ENCODE results near the gene GRIP2.

Gene GRIP2

DNA sequence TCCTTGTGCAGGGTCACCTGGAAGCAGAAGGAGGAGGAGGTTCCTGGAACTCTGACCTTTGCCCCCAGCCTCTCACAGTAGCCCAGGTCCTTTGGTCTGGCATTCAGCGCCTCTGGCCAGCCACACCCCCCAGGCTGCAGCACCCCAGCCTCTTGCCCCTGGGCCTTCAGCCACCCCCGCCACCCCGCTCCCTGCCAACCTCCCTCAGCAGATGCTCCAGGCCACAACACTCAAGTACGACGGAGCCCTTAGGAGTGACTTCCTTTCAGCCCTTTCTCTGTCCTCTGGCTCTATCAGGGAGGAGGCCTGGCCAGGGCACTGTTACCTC, 45.2 kb downstream of the GRIP2 start:
- no peak overlapping the region for H3K4me3 ChIP-seq (ENCODE audit: low read length)
- no peak overlapping the region for H3K27ac ChIP-seq (ENCODE audit: low read depth, low read length)
- H4K8ac ChIP-seq (ENCODE audit: low read depth, low read length) = no peak overlapping the region
- H3K18ac ChIP-seq (ENCODE audit: low read length) = no peak overlapping the region
- no peaks in the 10 kb centered on the region for H3K79me1 ChIP-seq (ENCODE audit: low read length)
- no peak overlapping the region for H2AK5ac ChIP-seq (ENCODE audit: low read length)
- H2BK120ac ChIP-seq (ENCODE audit: low read depth, low read length) = no peak overlapping the region
- H3K79me2 ChIP-seq (ENCODE audit: control insufficient read depth, insufficient read depth, low read length) = no peaks in the 10 kb centered on the region
- DNase-seq = no peak
- H3K23ac ChIP-seq (ENCODE audit: low read length) = no peak overlapping the region
- H3K9ac ChIP-seq (ENCODE audit: low read length) = no peak overlapping the region
- no peaks in the 10 kb centered on the region for H3K4me1 ChIP-seq (ENCODE audit: control insufficient read depth, low read depth, low read length)
- no peak overlapping the region for H4K5ac ChIP-seq (ENCODE audit: low read length)
- no peak overlapping the region for H2BK5ac ChIP-seq (ENCODE audit: low read length)
- no peak overlapping the region for H2BK15ac ChIP-seq (replicated peaks; ENCODE audit: low read depth)
- no peak overlapping the region for H3K4me2 ChIP-seq (ENCODE audit: low read length)
- no CpG with 5 or more reads among the region's 5 CpGs for WGBS (ENCODE audit: extremely low coverage, insufficient coverage, low lambda C conversion rate)
- H3K56ac ChIP-seq (ENCODE audit: low read length) = no peak overlapping the region
- H3K27me3 ChIP-seq (ENCODE audit: insufficient read depth, low read length, poor library complexity) = no peaks in the 10 kb centered on the region
- no peak overlapping the region for H3K4ac ChIP-seq (ENCODE audit: low read depth, low read length)
- no peaks in the 10 kb centered on the region for H3K36me3 ChIP-seq (ENCODE audit: control insufficient read depth, insufficient read depth, low read length)

- Histone ChIP-seq H3K27ac (ENCODE audit: low read depth, low read length) (no peak overlapping the region), H4K5ac (ENCODE audit: low read length) (no peak overlapping the region), H2BK5ac (ENCODE audit: low read length) (no peak overlapping the region), H3K4ac (ENCODE audit: low read depth, low read length) (no peak overlapping the region), H2AK5ac (ENCODE audit: low read length) (no peak overlapping the region), H3K18ac (ENCODE audit: low read length) (no peak overlapping the region), H2BK120ac (ENCODE audit: low read depth, low read length) (no peak overlapping the region), H3K4me2 (ENCODE audit: low read length) (no peak overlapping the region), H3K9ac (ENCODE audit: low read length) (no peak overlapping the region), H3K79me1 (ENCODE audit: low read length) (no peaks in the 10 kb centered on the region), H3K36me3 (ENCODE audit: control insufficient read depth, insufficient read depth, low read length) (peaks cover 1% of the 10 kb centered on the region), H3K79me2 (ENCODE audit: control insufficient read depth, insufficient read depth, low read length) (no peaks in the 10 kb centered on the region), H3K4me1 (ENCODE audit: control insufficient read depth, low read depth, low read length) (no peaks in the 10 kb centered on the region), H4K8ac (ENCODE audit: low read depth, low read length) (no peak overlapping the region), H3K23ac (ENCODE audit: low read length) (no peak overlapping the region), H3K56ac (ENCODE audit: low read length) (no peak overlapping the region), H3K27me3 (ENCODE audit: insufficient read depth, low read length, poor library complexity) (no peaks in the 10 kb centered on the region), H3K4me3 (ENCODE audit: low read length) (no peak overlapping the region), H2BK15ac (replicated peaks; ENCODE audit: low read depth) (no peak overlapping the region)
- WGBS (ENCODE audit: extremely low coverage, insufficient coverage, low lambda C conversion rate) = no CpG with 5 or more reads among the region's 17 CpGs
- DNase-seq = no peak
Observed at GRCh38 chr3:14494279-14494972, 45.7 kb downstream of the GRIP2 start.

DNA sequence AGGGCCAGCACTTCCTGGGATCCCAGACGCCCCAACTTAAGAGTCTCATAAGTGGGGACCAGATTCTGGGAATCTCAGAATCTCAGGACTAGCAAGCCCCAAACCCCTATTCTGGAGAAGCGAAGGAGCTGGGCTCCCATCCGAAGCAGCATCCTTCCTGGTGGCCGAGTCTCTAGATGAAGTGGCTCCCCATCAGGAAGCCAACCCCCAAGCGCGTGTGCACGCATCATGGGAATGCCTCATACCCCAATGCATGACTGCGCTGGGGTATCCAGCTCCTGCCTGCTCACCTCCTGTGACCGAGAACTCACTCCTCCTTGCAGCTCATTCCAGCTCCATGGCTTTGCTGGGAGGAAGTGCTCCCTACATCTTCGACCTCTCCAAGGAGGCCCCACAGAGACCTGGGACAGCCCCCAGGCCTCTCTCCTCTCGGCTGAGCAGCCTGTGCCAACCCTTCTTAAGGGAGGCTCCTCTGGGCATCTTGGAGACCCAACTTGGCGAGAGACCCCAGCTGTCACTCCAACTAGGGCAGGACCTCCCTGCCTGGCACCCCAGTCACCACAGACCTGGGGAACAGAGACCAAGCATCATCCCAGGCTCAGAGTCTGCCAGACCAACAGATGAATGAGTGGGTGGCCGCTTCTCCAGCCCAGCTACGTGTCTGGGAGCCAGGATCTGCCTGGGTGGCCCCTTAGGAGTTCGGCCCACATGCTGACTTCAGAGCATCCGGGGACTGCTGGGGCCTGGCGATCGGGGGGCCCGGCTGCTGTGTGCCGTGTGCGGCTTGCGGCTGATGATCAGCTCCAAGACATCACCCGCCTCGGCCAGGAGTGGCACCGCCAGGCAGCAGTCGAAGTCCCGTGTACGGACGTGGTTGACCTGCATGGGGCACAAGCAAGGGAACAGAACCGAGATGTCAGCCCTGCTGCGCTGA, 46.9 kb downstream of the GRIP2 start:
- Histone ChIP-seq H3K23ac (ENCODE audit: low read length) (no peak overlapping the region), H3K36me3 (ENCODE audit: control insufficient read depth, insufficient read depth, low read length) (peaks cover 2% of the 10 kb centered on the region), H3K18ac (ENCODE audit: low read length) (no peak overlapping the region), H3K4ac (ENCODE audit: low read depth, low read length) (no peak overlapping the region), H4K5ac (ENCODE audit: low read length) (no peak overlapping the region), H3K56ac (ENCODE audit: low read length) (no peak overlapping the region), H3K27me3 (ENCODE audit: insufficient read depth, low read length, poor library complexity) (no peaks in the 10 kb centered on the region), H3K4me1 (ENCODE audit: control insufficient read depth, low read depth, low read length) (no peaks in the 10 kb centered on the region), H2BK120ac (ENCODE audit: low read depth, low read length) (no peak overlapping the region), H2AK5ac (ENCODE audit: low read length) (no peak overlapping the region), H4K8ac (ENCODE audit: low read depth, low read length) (no peak overlapping the region), H3K79me1 (ENCODE audit: low read length) (no peaks in the 10 kb centered on the region), H2BK15ac (replicated peaks; ENCODE audit: low read depth) (no peak overlapping the region), H3K27ac (ENCODE audit: low read depth, low read length) (no peak overlapping the region), H2BK5ac (ENCODE audit: low read length) (no peak overlapping the region), H3K4me3 (ENCODE audit: low read length) (no peak overlapping the region), H3K4me2 (ENCODE audit: low read length) (no peak overlapping the region), H3K9ac (ENCODE audit: low read length) (no peak overlapping the region), H3K79me2 (ENCODE audit: control insufficient read depth, insufficient read depth, low read length) (no peaks in the 10 kb centered on the region)
- WGBS (ENCODE audit: extremely low coverage, insufficient coverage, low lambda C conversion rate) = no CpG with 5 or more reads among the region's 31 CpGs
- DNase-seq = no peak

- Histone ChIP-seq H2BK5ac (ENCODE audit: low read length) (no peak overlapping the region), H3K56ac (ENCODE audit: low read length) (no peak overlapping the region), H3K79me1 (ENCODE audit: low read length) (no peaks in the 10 kb centered on the region), H3K27ac (ENCODE audit: low read depth, low read length) (no peak overlapping the region), H2BK15ac (replicated peaks; ENCODE audit: low read depth) (no peak overlapping the region), H3K9ac (ENCODE audit: low read length) (no peak overlapping the region), H2AK5ac (ENCODE audit: low read length) (no peak overlapping the region), H3K27me3 (ENCODE audit: insufficient read depth, low read length, poor library complexity) (no peaks in the 10 kb centered on the region), H4K8ac (ENCODE audit: low read depth, low read length) (no peak overlapping the region), H3K23ac (ENCODE audit: low read length) (no peak overlapping the region), H3K79me2 (ENCODE audit: control insufficient read depth, insufficient read depth, low read length) (no peaks in the 10 kb centered on the region), H3K4me3 (ENCODE audit: low read length) (no peak overlapping the region), H2BK120ac (ENCODE audit: low read depth, low read length) (no peak overlapping the region), H3K4ac (ENCODE audit: low read depth, low read length) (no peak overlapping the region), H4K5ac (ENCODE audit: low read length) (no peak overlapping the region), H3K18ac (ENCODE audit: low read length) (no peak overlapping the region), H3K36me3 (ENCODE audit: control insufficient read depth, insufficient read depth, low read length) (peaks cover 2% of the 10 kb centered on the region), H3K4me2 (ENCODE audit: low read length) (no peak overlapping the region), H3K4me1 (ENCODE audit: control insufficient read depth, low read depth, low read length) (no peaks in the 10 kb centered on the region)
- no CpG with 5 or more reads among the region's 17 CpGs for WGBS (ENCODE audit: extremely low coverage, insufficient coverage, low lambda C conversion rate)
- DNase-seq = no peak
Observed at GRCh38 chr3:14491396-14492190, 48.5 kb downstream of the GRIP2 start.

DNA sequence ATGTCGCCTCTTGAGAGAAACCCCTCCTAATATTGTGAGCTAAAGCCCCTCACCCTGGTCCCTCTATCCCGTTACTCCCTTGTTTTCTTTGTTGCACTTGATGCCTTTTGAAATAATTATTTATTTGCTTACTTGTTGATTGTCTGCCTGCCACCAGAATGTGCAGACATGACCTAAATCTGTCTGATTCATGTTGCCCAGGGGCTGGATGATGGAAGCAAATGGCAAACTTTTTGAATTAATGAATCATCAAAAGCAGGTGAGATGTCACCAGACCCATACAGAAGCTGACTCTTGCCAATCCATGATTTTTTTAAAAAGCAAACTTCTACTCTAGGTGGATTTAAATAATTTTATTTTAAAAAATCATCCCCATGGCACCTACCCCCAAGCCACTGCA, 49.3 kb downstream of the GRIP2 start:
- H3K36me3 ChIP-seq (ENCODE audit: control insufficient read depth, insufficient read depth, low read length) = peaks cover 2% of the 10 kb centered on the region
- no CpG with 5 or more reads among the region's 2 CpGs for WGBS (ENCODE audit: extremely low coverage, insufficient coverage, low lambda C conversion rate)
- H3K4me1 ChIP-seq (ENCODE audit: control insufficient read depth, low read depth, low read length) = no peaks in the 10 kb centered on the region
- no peak overlapping the region for H4K8ac ChIP-seq (ENCODE audit: low read depth, low read length)
- no peak overlapping the region for H3K18ac ChIP-seq (ENCODE audit: low read length)
- H2BK120ac ChIP-seq (ENCODE audit: low read depth, low read length) = no peak overlapping the region
- no peak overlapping the region for H3K23ac ChIP-seq (ENCODE audit: low read length)
- no peak overlapping the region for H3K56ac ChIP-seq (ENCODE audit: low read length)
- no peak overlapping the region for H3K27ac ChIP-seq (ENCODE audit: low read depth, low read length)
- DNase-seq = no peak
- H3K79me1 ChIP-seq (ENCODE audit: low read length) = no peaks in the 10 kb centered on the region
- no peaks in the 10 kb centered on the region for H3K27me3 ChIP-seq (ENCODE audit: insufficient read depth, low read length, poor library complexity)
- H3K79me2 ChIP-seq (ENCODE audit: control insufficient read depth, insufficient read depth, low read length) = no peaks in the 10 kb centered on the region
- H3K9ac ChIP-seq (ENCODE audit: low read length) = no peak overlapping the region
- H2AK5ac ChIP-seq (ENCODE audit: low read length) = no peak overlapping the region
- no peak overlapping the region for H3K4ac ChIP-seq (ENCODE audit: low read depth, low read length)
- no peak overlapping the region for H4K5ac ChIP-seq (ENCODE audit: low read length)
- H2BK5ac ChIP-seq (ENCODE audit: low read length) = no peak overlapping the region
- H3K4me2 ChIP-seq (ENCODE audit: low read length) = no peak overlapping the region
- no peak overlapping the region for H2BK15ac ChIP-seq (replicated peaks; ENCODE audit: low read depth)
- H3K4me3 ChIP-seq (ENCODE audit: low read length) = no peak overlapping the region
